Right hindlimb (tissue), 1 donor: ENCODE results near the gene MAP3K20.

Experiments used
- DNase-seq: peaks from one replicate; pipeline ENCODE4 v3.0.0-alpha.2; 2018

MAP3K20 gene

GRCh38 chr2:173051463-173052215 lies 24.0 kb upstream of the MAP3K20 start:
- DNase-seq = no peak

GRCh38 chr2:173053043-173053699 lies 22.5 kb upstream of the MAP3K20 start:
- DNase-seq = no peak

GRCh38 chr2:173054466-173054865 lies 21.2 kb upstream of the MAP3K20 start:
- DNase-seq = no peak

- DNase-seq = no peak
These were observed 18.8 kb upstream of the MAP3K20 start for GRCh38 chr2:173056705-173057364.

- no peak for DNase-seq
These were observed 17.5 kb upstream of the MAP3K20 start for GRCh38 chr2:173058097-173058496.

- DNase-seq = no peak
These were observed 17.0 kb upstream of the MAP3K20 start for GRCh38 chr2:173058673-173059072.

- DNase-seq = no peak
These were observed 16.4 kb upstream of the MAP3K20 start for GRCh38 chr2:173059292-173059691.

- DNase-seq = no peak
These were observed 15.6 kb upstream of the MAP3K20 start for GRCh38 chr2:173059971-173060461.

- no peak for DNase-seq
These were observed 12.8 kb upstream of the MAP3K20 start for GRCh38 chr2:173062801-173063200.

GRCh38 chr2:173064151-173064805 lies 11.4 kb upstream of the MAP3K20 start:
- no peak for DNase-seq

GRCh38 chr2:173066887-173067676 lies 8.6 kb upstream of the MAP3K20 start:
- no peak for DNase-seq

- DNase-seq = no peak
These were observed 428 bp upstream of the MAP3K20 start for GRCh38 chr2:173075056-173075780.

- peak; percentile 79 for DNase-seq
These were observed 1.1 kb downstream of the MAP3K20 start for GRCh38 chr2:173076581-173077345.

- DNase-seq = no peak
These were observed 2.0 kb downstream of the MAP3K20 start for GRCh38 chr2:173077506-173078177.

GRCh38 chr2:173079141-173079540 lies 3.5 kb downstream of the MAP3K20 start:
- DNase-seq = no peak

GRCh38 chr2:173079973-173080860 lies 4.6 kb downstream of the MAP3K20 start:
- no peak for DNase-seq

- DNase-seq = no peak
These were observed 11.0 kb downstream of the MAP3K20 start for GRCh38 chr2:173086518-173087213.

- DNase-seq = no peak
These were observed 11.6 kb downstream of the MAP3K20 start for GRCh38 chr2:173087214-173087581.
